ENCODE data around the gene ITGB8.

- TF ChIP-seq POLR2A (IDR thresholded peaks at IDR 0.05; ENCODE audit: low read length) (no peak), GATA1 (IDR thresholded peaks at IDR 0.05; ENCODE audit: low read depth, low read length) (no peak)
Observed at GRCh38 chr7:20344396-20344795, 13.7 kb downstream of the ITGB8 start.
